NT2/D1 (cell line): ENCODE data around the gene TNS2.

Experiments
- SUZ12 ChIP-seq: IDR thresholded peaks from 2 replicates; pipeline ENCODE4 v1.6.1; 2011; ENCODE audit not compliant: insufficient read length, insufficient read depth; ENCODE audit errors: extremely low read depth
- YY1 ChIP-seq: IDR thresholded peaks from 2 replicates; pipeline ENCODE4 v1.6.1; 2011; ENCODE audit not compliant: insufficient read length, insufficient read depth
- ZNF274 ChIP-seq: IDR thresholded peaks from 2 replicates; pipeline ENCODE4 v1.6.1; 2011; ENCODE audit warnings: mild to moderate bottlenecking, low read depth, low read length

- TF ChIP-seq YY1: no peak
- TF ChIP-seq ZNF274: no peak
- no peak for TF ChIP-seq SUZ12
These were observed 19.1 kb downstream of the TNS2 start for GRCh38 chr12:53068811-53069585.
